HG03045 (cell line): Measurements from ENCODE around the gene WDR5.

Source experiments
- ATAC-seq: cut with Tn5 transposase; IDR thresholded peaks from one replicate; pipeline ENCODE4 v1.9.1; 2021; ENCODE audit warnings: mild to moderate bottlenecking, moderate library complexity; ENCODE audit not compliant: unreplicated experiment

The WDR5 gene

DNA sequence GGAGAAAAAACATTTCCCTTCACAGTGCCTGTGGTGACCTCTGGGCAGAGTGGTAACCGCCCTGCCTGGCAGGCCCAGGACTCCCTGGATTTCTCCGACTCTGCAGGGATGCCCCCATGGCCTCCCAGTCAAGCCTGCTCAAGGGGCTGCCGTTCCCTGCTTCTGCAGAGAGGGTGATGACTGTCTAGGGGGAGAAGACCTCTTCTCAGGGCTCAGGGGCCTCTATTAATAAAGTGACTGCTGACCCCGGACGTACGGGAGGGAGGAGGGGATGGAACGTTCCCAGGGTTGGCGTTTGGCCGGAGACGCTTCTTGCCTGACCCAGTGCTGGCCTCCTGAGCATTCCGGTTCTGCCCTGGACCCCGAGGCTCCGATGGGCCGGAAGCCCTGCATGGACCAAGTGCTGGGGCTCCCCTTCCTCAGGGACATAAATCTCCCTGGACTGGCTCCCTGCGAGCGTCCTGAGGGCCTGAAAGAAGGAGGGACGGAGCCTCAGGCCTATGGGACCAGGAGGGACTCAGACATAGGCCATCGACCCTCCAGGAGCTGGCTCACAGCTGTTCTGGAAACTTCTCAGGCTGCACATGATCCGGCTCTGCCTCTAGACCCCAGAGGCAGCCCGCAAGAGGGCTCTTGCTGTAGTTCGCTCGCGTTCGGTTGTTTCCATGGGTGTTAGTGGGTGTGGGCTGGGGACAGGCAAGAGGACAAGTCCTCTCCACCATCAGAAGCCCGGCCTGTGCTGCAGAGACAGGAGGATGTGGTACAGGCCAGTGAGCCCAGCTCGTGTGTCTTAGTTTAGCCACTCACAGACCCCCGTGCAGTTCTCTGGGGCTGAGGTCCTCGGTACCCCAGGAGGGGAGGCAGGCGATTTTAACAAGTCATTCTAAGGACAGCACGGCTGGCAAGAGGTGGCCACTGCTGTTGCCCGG lies 36.6 kb downstream of the WDR5 start:
- no peak for ATAC-seq

DNA sequence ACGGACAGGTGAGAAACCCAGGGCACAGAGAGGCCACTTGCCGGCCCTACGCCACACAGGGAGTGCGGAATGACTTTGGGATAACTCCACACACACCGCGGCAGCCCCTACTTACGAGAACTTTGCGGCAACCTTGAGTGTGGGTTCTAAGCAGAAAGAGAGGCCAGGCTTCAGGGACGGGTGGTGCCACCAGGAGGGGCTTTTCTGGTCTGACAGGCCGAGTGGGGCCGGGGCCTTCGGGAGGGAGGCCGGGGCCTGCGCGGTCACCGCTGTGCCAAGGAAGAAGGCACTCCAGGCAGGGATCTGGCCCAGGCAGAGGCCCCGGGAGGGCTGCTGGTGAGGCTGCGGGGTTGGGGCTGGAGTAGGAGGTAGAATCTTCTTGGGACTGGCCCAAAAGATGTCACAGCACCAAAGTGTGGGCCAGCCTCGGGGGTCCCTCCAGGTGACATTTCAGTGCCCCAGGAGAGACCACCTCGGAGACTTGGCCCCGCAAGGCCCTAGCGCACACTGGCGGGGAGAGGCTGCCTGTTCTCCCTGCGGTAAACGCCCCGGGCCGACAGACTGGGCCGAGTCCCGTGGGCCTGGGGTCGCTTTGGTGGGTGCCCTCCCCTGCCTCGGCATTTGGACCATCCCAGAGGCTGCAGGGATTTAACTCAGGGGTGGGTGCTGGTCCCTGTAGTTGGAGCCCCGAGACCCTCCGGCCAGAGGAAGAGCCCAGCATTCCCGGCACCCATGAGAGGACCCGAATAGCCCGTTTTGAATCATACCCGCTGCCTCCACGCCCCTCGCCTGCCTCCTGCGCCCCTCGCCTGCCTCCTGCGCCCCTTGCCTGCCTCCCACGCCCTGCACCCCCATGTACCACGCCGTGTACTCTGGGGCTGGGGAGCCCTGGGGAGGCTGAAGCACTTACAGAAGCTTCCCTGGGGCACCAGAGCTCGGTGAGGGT lies 37.5 kb downstream of the WDR5 start:
- no peak for ATAC-seq

DNA sequence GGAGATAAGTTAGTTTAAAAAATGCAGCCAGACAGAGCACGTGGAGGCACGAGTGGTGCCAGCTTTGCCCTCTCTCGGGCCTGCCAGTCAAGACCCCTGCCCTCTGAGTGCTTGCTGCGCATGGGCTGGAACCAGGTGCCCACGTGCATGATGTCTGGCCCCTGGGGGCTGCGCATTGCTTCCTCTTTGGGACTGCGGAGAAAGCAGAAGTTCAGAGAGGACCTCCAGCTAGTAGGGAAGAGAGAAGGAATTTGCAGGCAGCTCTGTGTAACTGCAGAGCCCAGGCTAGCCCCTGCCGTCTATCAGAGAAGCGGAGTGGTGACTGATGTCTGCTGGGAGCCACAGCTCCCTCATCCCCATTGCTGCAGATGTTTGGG lies 38.2 kb downstream of the WDR5 start:
- no peak for ATAC-seq

DNA sequence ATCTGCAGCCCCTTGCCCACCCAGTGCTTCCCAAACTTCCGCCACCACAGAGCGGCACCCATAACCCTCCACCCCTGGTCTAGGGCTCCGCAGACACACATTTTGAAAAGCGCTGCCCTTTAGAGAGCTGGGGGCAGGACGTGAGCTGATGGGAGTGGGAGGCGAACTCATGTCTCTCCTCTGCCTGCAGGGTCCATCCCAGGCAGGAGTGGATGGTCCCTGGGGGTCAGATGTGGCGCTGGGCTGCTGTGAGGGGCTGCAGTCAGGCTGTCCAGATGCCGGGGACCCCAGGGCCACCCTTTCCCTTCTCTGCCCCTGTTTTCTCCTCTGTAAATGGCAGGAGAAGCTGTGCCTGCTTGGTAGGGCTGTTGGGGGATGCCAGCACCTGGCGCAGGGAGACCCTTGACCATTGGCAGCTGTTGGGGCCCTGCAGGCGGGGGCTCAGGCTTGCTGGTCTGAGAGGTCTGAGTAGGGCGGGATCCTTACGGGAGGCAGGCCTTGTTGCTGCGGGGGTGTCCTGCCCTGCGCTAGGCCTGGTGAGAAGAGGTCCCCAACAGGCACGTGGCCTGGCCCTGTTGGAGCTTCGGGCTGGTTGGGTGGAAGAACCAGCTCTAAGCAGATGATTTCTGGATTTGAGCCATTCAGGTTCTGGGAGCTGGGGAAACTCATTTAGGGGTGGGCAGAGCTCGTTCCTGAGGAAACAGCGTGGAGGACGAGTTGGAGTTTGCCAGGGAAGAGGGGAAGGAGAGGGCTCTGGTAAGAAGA lies 38.8 kb downstream of the WDR5 start:
- no peak for ATAC-seq

DNA sequence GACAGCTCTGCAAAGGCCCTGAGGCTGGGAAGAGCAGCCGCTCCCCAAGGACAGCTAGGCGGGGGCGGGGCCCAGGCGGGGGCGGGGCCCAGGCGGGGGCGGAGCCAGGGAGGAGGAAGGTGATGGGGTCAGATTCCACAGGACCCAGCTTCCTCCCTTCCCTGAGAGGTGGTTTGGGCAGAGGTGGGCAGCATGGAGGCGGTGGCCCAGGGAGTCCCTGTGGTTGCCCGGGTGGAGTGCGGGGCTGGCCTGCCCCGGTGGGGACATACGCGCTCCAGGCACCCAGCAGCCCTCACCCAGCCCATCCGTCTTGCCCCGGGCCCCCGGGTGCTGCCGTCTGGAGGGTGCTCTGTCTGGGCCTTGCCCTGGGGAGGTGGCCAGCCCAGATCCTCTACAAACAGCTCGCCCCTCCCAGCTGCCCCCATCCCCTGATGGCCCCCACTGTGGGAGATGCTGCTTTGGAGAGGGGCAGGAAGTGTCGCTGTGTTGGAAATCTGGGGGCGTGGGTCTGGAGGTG lies 39.5 kb downstream of the WDR5 start:
- ATAC-seq: no peak

DNA sequence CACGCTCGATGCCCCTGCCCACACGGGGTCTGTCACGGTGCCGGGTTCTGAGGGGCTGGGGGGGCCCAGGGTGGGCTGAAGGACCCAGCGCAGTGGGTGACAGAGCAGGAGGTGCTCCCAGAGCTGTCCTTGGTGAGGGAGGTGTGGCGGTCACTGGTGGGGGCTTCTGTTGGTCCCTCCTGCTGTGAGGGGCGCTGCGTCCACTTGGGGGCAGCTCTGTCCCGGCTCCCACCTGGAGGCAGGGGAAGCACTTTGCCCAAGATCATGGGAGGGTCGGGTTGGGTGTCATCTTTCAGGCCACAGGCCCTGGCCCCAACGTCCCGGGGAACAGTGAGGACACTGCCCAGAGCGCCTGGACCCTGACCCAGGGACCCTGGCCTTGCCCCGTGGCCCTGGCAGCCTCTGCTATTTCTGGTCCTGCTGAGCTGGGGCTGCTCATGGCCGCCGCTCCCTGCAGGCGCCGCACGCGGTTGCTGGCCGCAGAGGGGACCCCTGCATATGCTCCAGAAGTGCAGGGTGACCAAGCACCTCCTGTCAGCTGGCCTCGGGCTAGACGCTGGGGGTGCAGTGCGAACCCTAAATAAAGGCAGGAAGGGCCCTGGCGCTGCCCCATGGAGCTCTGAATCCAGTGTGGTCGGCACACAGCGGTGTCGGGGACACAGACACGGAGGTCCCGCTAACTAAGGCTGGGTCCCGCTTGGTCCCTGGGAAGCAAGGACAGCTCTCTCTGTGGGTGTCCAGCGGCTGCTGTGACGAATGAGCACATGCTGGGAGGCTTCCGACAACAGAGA lies 40.1 kb downstream of the WDR5 start:
- ATAC-seq: no peak

DNA sequence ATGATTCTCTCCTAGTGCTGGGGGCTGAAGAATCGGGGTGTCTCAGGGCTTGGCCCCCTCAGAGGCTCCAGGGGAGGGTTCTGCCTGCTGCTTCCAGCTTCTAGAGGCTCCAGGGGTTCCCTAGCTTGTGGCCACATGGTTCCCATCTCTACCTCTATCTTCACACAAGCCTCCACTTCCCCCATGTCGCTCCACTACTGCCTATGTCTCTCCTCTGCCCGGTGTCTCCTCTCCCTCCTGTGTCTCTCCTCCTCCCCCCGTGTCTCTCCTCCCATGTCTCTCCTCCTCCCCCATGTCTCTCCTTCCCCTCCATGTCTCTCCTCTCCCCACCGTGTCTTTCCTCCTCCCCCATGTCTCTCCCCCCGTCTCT lies 40.7 kb downstream of the WDR5 start:
- ATAC-seq: no peak

DNA sequence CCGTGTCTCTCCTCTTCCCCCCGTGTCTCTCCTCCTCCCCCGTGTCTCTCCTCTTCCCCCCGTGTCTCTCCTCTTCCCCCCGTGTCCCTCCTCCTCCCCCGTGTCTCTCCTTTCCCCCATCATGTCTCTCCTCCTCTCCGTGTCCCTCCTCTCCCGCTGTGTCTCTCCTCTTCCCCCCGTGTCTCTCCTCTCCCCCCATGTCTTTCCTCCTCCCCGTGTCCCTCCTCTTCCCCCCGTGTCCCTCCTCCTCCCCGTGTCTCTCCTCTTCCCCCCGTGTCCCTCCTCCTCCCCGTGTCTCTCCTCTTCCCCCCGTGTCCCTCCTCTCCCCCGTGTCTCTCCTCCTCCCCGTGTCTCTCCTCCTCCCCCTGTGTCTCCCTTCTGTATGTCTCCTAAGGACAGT lies 41.3 kb downstream of the WDR5 start:
- no peak for ATAC-seq

DNA sequence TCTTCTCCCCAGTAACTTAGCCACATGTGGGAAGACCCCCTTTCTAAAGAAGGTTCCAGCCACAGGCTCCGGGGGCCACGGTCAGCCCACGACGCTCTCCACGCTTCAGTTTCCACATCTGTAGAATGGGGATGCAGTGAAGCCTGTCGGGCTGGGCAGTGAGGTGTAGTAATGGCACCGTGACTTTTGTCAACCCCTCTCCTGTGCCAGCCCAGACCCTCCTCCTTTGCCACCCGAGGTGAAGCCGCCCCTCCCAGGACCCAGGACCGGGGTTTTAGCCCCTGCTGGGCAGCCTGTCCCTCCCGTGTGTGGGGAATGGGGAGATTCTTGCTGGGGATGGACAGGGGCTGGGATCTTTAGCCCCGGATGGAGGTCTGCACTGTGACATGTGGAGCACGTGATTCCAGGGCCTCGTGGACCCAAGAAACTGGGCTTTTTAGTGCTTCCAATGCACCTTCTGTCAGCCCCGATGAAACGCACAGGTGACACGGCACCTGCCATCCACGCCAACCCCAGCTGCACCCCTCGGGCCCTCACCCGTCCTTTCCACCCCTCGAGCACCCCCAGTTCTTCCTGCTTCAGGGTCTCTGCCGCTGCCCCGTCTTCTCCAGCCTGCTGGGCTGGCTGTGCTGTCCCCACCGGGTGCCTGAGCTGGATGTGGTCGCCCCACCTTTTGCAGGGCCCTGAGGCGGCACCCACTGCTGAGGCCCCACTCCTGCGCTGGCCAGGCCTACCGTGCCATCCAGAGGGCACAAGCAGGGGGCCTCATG lies 41.9 kb downstream of the WDR5 start:
- no peak for ATAC-seq

DNA sequence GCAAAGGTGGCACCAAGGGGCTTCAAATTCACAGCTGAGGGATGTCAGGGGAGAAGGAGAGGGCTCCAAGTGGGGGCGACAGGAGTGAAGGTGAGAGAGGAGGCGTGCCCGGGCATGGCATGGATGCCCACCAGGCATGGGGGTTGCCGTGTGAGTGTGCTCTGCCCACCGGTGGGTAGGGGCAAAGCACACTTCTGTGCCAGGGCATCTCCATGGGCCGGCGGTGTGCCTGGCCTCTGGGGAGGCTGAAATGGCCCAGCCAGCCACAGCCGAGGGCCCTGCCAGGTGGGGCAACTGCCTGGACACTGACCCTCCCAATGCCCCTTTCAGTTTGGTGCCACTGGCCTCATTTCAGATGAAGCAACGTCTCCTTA lies 42.5 kb downstream of the WDR5 start:
- ATAC-seq: no peak

DNA sequence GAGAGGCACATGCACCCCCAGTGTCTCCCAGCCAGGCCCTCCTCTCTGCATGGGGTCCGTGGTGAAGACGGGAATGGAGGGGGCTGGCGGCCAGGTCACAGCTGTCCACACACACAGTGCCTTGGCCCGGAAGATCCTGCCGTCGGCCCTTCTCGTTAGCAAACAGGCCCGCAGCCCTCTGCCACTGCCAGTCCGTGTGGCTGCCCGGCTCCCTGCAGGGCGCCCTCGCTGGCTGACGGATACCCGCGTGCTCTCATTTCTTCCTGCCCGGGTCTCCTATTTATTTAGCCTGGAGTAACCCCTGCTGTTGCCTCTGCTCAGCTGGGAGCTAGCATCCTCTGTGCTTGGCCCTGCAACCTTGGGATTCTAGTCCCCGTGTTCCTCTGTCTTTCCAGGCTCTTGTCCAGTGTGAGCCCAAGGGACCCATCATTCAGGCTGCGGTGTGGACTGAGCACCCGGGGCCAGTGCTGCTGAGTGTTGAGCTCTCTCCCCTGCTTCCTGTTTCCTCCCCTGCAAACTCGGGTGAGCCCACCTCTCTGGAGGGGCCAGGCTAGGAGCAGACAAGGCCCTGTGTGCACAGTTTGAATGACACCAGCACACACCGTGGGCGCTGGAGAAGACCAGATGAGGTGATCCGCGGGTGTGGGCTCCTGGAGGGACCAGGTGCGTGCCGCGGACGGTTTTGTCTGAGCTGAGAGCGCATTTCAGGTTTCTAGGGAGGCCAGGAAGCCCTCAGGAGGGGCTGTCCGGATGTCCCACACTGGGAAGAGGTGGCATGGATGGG lies 43.1 kb downstream of the WDR5 start:
- ATAC-seq: no peak

DNA sequence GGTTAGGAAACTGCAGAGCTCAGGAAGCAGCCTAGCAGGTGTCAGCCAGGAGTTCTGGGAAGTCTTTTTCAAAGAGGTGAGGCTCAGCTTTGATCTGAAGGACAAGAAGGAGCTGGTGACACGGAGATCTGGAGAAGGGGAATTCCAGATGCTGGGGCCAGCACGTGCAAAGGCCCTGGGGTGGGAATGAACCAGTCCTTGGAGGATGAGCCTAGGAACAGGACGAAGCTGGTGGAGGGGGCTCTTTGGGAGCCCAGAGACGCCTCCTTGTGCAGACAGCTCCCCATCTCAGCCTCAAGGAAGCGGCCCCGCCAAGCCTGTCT lies 43.7 kb downstream of the WDR5 start:
- ATAC-seq: no peak

DNA sequence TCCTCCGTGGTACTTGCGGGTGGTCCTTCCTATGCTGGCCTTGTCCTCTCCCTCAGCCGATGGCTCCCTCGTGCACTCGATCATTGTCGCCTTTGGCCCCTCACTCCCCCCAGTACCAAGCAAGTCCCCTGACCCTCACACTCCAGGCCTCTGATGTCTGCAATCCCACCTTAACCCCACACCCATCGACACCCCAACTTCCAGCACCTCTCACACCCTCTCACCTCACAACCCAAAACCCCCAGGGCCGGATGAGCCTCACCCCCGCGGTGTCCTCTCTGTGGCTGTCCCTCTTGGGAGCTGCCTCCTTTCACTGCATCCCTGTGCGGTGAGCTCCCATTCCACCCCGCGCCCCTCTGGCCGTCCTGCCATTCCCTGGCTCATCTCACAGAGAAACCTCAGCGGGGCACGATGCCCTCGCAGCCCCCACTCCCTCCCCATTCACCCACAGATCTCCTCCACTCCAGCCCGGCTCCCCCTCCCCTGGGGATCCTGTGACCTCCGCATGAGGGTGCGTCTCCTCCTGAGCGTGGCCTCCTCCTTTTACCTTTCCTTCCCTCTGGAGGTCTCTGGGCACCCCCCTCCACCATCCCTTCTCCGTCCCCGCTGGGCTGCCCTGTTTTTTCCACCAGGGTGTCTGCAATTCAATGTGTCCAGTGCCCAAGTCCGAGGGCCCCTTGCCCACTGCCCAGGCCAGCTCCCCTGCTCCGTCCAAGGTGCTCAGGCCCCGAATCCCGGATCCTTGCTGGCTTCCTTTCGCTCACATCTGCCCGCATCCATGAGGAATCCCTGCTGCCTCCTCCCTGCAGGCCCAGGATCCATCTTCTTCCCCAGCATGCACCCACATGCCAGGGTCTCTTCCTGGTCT lies 44.3 kb downstream of the WDR5 start:
- ATAC-seq: no peak

DNA sequence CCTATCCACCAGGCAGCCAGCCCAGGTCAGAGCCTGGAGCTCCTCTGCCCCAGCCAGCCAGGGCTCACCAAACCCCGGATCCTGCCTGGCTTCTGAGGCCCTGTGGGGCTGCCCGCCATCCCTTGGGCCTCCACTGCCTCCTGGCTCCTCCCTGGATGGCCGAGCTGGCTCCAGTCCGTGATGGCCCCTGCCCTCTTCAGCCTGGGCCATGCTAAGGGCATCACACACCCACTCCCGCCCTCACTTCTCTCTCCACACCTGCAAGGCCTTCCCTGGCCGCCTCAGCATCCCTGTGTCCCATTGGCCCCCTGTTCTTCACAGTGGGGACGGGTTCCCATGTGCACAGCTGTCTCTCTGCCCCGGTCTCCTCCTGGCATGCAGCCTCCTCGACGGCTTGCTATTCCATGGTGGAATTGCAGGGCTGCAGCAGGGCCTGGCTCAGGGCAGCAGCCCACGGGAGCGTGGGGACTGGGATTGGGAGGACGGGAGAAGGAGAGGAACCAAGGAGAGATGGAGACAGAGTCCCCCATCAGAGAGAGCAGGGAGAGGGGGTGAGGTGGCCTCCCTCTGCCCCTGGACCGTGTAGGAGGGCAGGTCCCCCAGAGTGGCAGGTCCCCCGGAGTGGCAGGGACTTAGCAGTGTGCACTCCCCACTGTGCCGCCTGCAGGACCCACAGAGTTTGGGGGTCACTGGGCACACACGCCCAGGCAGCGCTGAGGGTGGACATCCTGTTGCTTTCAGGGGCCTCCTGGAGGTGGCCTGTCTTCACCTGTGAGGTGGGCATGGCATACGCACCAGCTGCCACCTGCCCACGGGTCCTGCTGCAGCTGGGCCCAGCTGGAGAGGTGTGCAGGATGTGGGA lies 45.1 kb downstream of the WDR5 start:
- no peak for ATAC-seq

DNA sequence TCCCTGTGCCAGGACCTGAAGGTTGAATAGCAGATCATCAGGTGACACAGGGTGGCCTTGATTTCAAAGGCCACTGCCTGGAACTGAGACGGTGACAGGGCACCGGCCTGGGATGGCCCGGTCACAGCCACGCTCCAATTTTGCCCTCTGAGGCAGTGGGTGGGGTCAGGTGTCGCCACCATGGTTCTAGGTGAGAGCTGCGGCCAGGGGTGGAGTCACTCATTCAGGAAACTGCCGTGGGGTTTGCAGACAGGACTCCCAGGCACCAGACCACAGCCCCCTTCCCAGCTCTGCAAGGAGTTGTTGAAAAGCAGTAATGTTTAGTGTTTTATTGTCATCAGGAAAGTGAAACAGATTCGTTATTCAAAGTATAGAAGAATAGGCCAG lies 45.8 kb downstream of the WDR5 start:
- ATAC-seq: no peak

DNA sequence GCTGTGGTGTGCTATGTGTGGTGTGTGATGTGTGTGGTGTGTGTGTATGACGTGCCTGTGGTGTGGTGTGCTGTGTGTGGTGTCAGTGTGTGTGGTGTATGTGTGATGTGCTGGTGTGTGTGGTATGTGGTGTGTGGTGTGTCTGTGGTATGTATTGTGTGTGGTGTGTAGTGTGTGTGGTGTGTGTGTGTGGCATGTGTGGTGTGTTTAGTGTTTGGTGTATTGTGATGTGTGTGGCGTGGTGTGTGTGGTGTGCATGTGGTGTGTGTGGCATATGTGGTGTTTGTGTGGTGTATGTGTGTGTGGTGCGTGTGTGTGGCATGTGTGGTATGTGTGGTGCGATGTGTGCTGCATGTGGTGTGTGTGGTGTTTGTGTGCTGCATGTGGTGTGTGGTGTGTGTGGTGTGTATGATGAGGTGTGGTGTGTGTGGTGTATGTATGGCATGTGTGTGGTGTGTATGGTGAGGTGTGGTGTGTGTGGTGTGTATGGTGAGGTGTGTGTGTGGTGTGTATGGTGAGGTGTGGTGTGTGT lies 46.7 kb downstream of the WDR5 start:
- ATAC-seq: no peak

DNA sequence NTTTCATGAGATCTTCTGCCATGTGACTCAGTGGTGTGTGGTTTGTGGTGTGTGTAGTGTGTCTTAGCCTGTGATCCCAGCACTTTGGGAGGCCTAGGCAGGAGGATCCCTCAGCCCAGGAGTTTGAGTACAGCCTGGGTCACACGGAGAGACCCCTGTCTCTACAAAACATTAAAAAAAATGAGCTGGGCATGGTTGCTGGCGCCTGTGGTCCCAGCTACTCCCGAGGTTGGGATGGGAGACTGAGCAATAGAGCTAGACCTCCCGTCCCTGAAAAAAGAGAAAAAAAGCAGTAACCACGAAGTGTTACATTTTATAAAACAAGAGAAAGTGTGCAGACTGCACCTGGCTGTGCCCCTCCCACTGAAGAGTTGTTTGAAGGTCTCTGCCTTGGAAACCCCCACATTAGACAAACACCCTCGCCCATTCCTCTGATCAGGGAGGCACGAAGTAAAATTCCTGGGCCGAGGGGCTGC lies 49.7 kb downstream of the WDR5 start:
- no peak for ATAC-seq
